Measurements from ENCODE around the gene TAP2.
"Not testable (repeated sequence)": the region's sequence is repeated elsewhere in the genome, so short reads cannot be mapped to it uniquely, and the experiment has no call there.

The TAP2 gene

GRCh38 chr6:32838114-32838958, at the start of gene TAP2:
TAP2 (minus strand) TSS chr6:32838739; CDS start chr6:32838233, 506 bp downstream.
- DNase-seq (ENCODE audit: low read depth in 2 of 2, low spot score in 1 of 2) = peak; percentile 96 to 97

- no peak for DNase-seq (ENCODE audit: low read depth in 2 of 2, low spot score in 1 of 2)
Measured at GRCh38 chr6:32887616-32888015, 49.1 kb upstream of the TAP2 start.

GRCh38 chr6:32886681-32887383, 48.3 kb upstream of the TAP2 start:
- no peak for DNase-seq (ENCODE audit: low read depth in 2 of 2, low spot score in 1 of 2)

GRCh38 chr6:32885698-32886286, 47.3 kb upstream of the TAP2 start:
- no peak for DNase-seq (ENCODE audit: low read depth in 2 of 2, low spot score in 1 of 2)

- DNase-seq (ENCODE audit: low read depth in 2 of 2, low spot score in 1 of 2) = no peak
Measured at GRCh38 chr6:32883789-32884188, 45.2 kb upstream of the TAP2 start.

GRCh38 chr6:32882879-32883250, 44.3 kb upstream of the TAP2 start:
- DNase-seq (ENCODE audit: low read depth in 2 of 2, low spot score in 1 of 2) = no peak

- not testable (repeated sequence) for DNase-seq (ENCODE audit: low read depth in 2 of 2, low spot score in 1 of 2)
Measured at GRCh38 chr6:32880962-32881361, 42.4 kb upstream of the TAP2 start.

GRCh38 chr6:32879691-32880090, 41.2 kb upstream of the TAP2 start:
- DNase-seq (ENCODE audit: low read depth in 2 of 2, low spot score in 1 of 2) = no peak

GRCh38 chr6:32876603-32877002, 38.1 kb upstream of the TAP2 start:
- DNase-seq (ENCODE audit: low read depth in 2 of 2, low spot score in 1 of 2) = no peak

- DNase-seq (ENCODE audit: low read depth in 2 of 2, low spot score in 1 of 2) = not testable (repeated sequence)
Measured at GRCh38 chr6:32873947-32874346, 35.4 kb upstream of the TAP2 start.

GRCh38 chr6:32868257-32868788, 29.8 kb upstream of the TAP2 start:
- DNase-seq (ENCODE audit: low read depth in 2 of 2, low spot score in 1 of 2) = peak; percentile 77 to 80

GRCh38 chr6:32867554-32868256, 29.2 kb upstream of the TAP2 start:
- DNase-seq (ENCODE audit: low read depth in 2 of 2, low spot score in 1 of 2) = no peak

GRCh38 chr6:32867022-32867477, 28.5 kb upstream of the TAP2 start:
- DNase-seq (ENCODE audit: low read depth in 2 of 2, low spot score in 1 of 2) = no peak

GRCh38 chr6:32865724-32866443, 27.3 kb upstream of the TAP2 start:
- no peak for DNase-seq (ENCODE audit: low read depth in 2 of 2, low spot score in 1 of 2)

GRCh38 chr6:32862725-32863124, 24.2 kb upstream of the TAP2 start:
- no peak for DNase-seq (ENCODE audit: low read depth in 2 of 2, low spot score in 1 of 2)

- no peak for DNase-seq (ENCODE audit: low read depth in 2 of 2, low spot score in 1 of 2)
Measured at GRCh38 chr6:32860674-32861073, 22.1 kb upstream of the TAP2 start.

GRCh38 chr6:32858194-32858593, 19.7 kb upstream of the TAP2 start:
- no peak for DNase-seq (ENCODE audit: low read depth in 2 of 2, low spot score in 1 of 2)

- DNase-seq (ENCODE audit: low read depth in 2 of 2, low spot score in 1 of 2) = no peak
Measured at GRCh38 chr6:32857156-32857891, 18.8 kb upstream of the TAP2 start.

GRCh38 chr6:32855467-32856174, 17.1 kb upstream of the TAP2 start:
- DNase-seq (ENCODE audit: low read depth in 2 of 2, low spot score in 1 of 2) = no peak
